Memory B cell (primary cell): ENCODE measurements around the gene IRF3.
A peak's percentile ranks its signal among the peaks of the same experiment; 100 is the strongest.

ENCODE experiments used
- ATAC-seq: fragments of 150-1000 bp; cut with Tn5 transposase; 2 replicates; pipeline ENCODE4 v1.10.0; 2021; ENCODE audit warnings: low read depth, mild to moderate bottlenecking, moderate library complexity
- DNase-seq, 2 donors: peaks; one replicate each; pipeline ENCODE4 v3.0.0; 2022; ENCODE audit warnings: low spot score in 2 of 2
- H3K27ac Mint-ChIP-seq: one replicate; pipeline ENCODE4 v1.8.0; 2022; ENCODE audit warnings: mild to moderate bottlenecking, moderate library complexity, mixed read lengths
- H3K27me3 Mint-ChIP-seq: one replicate; pipeline ENCODE4 v1.8.0; 2022; ENCODE audit warnings: mixed read lengths
- H3K36me3 Mint-ChIP-seq: one replicate; pipeline ENCODE4 v1.8.0; 2022; ENCODE audit warnings: mild to moderate bottlenecking, mixed read lengths
- H3K4me1 Mint-ChIP-seq: one replicate; pipeline ENCODE4 v1.8.0; 2022; ENCODE audit warnings: mixed read lengths
- H3K4me3 Mint-ChIP-seq: one replicate; pipeline ENCODE4 v1.8.0; 2022; ENCODE audit warnings: mild to moderate bottlenecking, moderate library complexity, mixed read lengths
- H3K9me3 Mint-ChIP-seq: one replicate; pipeline ENCODE4 v1.8.0; 2022; ENCODE audit warnings: mixed read lengths

IRF3 gene

DNA sequence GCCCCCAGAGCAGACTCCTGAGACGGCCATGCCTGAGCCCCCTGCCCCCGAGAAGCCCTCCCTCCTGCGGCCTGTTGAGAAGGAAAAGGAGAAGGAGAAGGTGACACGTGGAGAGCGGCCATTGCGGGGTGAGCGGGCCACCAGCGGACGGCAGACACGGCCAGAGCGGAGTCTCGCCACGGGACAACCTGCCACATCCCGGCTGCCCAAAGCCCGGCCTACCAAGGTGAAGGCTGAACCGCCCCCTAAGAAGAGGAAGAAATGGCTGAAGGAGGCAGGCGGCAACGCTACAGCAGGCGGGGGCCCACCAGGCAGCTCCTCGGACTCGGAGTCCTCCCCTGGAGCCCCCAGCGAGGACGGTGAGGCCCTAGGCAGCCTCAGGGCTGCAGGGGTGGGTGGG lies 49.8 kb downstream of the IRF3 start:
- H3K9me3 Mint-ChIP-seq, result no peaks in the 10 kb centered on the region
- no peaks in the 10 kb centered on the region for H3K27me3 Mint-ChIP-seq
- H3K36me3 Mint-ChIP-seq, result peaks cover 38% of the 10 kb centered on the region
- no peak for ATAC-seq
- no peak for DNase-seq
- H3K27ac Mint-ChIP-seq, result no peak overlapping the region
- H3K4me3 Mint-ChIP-seq, result no peak overlapping the region
- H3K4me1 Mint-ChIP-seq, result peaks cover 16% of the 10 kb centered on the region

DNA sequence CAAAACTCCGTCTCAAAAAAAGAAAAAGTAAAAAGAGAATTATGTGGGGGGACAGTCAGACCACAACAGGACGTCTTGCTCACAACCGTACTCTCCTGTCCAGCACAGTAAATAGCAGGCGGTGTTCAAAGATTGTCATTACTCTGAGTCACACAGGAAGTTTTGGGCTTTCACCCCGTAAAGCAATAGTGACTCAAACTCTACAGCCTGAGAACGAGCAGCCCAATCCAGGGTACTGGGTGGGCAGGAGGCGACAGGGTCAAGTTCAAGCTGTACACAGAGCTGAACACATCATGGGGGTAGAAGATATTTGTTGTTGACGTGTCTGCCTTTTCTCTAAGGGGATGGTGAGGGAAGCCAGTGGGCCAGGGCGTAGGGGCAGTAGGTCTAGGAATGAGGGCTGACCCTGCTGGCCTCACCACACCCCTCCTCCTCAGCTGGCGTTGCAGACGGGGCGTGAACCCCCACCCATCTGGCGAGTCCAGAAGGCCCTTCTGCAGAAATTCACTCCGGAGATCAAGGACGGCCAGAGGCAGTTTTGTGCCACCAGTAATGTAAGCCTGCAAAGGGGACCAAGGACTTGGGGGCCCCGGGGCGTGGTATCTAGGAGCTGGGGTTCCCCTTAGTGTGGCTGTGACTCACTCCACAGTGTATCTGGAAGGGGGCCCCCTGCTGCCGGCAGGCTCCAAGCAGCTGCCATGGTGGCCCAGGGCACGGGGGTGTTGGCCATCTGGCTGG lies 51.4 kb downstream of the IRF3 start:
- ATAC-seq, result peak; percentile 67
- Mint-ChIP-seq H3K4me3 (peak overlapping the region; percentile 46), H3K9me3 (no peaks in the 10 kb centered on the region)

DNA sequence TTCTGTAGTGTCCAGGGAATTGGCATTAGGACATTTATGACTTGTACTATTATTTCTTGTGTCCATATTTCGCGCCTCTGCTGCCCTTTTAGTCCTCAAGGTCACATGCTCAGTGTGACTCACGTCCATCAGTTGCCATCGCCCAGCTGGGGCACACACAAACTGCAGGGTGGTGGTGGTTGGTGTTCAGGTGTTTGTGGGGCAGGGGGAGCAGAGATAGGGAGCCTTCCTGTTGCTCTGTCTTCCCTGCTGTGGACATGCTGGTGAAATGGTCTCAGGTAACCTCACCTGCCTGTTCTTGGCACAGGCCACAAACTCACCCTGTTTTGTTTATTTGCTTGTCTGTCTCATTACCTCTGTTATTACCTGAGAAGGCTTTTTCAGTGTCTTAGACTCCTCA lies 52.3 kb downstream of the IRF3 start:
- H3K27ac Mint-ChIP-seq, result peak overlapping the region; percentile 90
- H3K4me3 Mint-ChIP-seq, result no peak overlapping the region
- no peak for ATAC-seq
- H3K9me3 Mint-ChIP-seq, result no peaks in the 10 kb centered on the region
- no peaks in the 10 kb centered on the region for H3K27me3 Mint-ChIP-seq
- no peak for DNase-seq
- H3K4me1 Mint-ChIP-seq, result peaks cover 16% of the 10 kb centered on the region
- H3K36me3 Mint-ChIP-seq, result peaks cover 33% of the 10 kb centered on the region

More for the DNA sequence above, 51.4 kb downstream of the IRF3 start:
- peak overlapping the region; percentile 90 for H3K27ac Mint-ChIP-seq
- no peaks in the 10 kb centered on the region for H3K27me3 Mint-ChIP-seq
- peaks cover 18% of the 10 kb centered on the region for H3K4me1 Mint-ChIP-seq
- H3K36me3 Mint-ChIP-seq, result peaks cover 38% of the 10 kb centered on the region
- no peak for DNase-seq
